ENCODE measurements around the gene FANK1.
"Not testable (repeated sequence)": the region's sequence is repeated elsewhere in the genome, so short reads cannot be mapped to it uniquely, and the experiment has no call there.

FANK1 gene

DNA sequence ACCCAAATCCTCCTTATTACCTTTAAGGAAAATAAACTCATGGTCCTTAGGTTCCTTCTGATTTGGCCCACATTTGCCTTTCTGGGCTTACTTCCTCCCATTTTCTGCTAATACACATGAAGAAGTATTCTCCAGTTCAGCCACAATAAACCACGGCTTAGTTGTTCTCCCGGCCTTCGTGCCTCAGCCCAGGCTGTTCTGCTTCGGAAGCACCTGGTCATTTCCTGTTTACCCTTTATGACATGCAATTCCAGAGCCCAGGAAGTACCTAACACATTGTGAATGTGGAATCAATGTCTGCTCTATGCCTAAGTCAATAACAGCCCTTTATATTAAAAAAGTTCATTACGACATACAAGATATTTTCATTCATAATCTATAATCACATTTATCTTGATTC lies 4.0 kb upstream of the FANK1 start:
- not testable (repeated sequence) for DNase-seq

DNA sequence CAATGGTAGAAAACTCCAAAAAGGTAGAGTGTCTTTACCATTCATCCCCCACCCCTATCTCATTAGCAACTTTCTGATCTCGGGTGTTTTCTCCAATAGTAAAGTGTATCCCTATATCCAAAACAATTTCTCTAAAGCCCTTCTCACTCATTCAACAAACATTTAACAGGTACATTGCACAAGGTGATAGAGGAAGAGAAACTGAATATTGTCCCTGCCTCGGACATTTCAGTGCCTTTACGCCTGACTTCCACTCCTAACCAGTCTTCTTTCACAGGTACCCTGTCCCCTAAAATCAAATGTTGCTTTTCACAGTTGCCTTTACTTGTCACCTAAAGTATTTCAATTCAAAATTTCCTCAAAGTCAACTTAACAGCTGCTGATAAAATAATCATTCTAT lies 2.2 kb upstream of the FANK1 start:
- not testable (repeated sequence) for DNase-seq

DNA sequence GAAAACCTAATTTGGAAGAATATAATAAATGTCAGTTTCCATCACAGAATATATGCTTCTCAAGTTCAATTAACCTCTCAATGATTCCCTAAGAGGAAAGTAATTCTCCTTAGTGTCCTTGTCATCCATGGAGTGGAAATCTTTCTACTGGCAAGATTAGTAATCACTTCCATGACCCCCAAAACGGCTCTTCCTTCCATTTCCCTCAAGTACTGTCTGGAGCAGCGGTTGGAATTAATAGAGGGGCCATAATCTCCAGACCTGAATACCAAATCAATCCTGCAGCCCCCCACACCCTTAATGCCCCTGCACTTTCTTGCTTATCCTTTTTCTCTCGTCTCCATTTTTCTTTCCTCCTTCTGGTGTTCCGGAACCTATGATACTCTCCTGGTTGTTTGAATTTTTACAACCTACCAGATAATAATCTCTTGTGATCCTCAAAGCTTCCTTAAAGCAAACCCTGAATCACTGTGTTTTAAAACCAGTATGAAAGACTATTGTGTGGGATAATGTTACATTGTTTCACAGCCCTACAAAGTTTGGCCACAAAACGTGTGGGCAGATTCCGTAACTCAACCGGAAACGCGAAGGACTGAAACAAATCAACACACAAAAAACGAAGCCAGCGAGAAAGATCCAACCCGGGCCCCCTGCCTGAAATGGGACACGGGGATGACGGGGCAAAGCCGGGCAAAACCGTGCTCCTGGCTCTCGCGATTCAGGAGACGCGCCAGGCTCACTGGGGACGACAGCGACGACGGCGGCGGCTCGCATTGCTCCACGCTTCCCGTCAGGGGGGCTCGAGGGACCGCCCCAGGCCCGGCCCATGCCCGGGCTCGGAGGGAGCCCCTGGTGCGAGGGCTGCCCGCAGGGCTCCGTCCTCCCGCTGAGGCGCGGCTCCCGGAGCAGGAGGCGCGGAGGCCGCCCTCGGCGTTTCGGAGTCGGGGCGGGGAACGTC lies 955 bp upstream of the FANK1 start:
- peak; percentile 61 for DNase-seq

DNA sequence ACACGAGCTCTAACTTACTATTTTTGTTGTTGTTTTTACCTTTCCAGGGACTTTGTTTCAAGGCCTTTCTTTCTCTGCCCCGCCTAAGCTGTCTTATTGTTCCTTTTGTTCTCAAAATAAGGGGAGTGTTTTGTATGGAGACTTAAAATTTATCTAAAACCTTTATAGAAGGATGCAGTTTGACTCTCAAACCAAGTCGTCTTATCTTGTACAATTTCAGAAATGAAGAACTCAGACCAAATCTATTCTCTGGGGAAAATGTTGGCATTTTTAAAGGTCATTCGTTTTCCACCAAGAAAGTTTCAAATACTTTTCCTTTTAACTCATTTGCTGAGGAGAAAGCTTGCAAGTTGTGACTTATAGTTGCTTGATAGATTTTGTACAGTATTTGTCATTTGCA lies 953 bp downstream of the FANK1 start:
- DNase-seq, result not testable (repeated sequence)

DNA sequence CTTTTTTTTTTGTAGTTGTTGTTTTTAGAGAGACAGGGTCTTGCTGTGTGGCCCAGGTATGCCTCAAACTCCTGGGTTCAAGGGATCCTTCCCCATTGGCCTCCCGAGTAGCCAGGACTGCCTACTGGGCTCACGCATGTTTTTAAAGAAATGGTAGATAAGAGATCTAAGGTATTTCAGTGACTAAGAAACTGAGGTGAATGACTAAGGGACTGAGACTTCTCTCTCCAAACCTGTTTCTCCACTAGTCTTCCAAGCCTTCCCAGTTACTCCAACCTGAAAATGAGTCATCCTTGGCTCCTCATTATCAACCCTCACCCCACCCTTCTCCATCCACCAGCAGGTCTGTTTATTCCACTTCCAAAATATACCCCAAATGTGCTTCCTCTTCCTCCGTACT lies 4.6 kb downstream of the FANK1 start:
- not testable (repeated sequence) for DNase-seq

DNA sequence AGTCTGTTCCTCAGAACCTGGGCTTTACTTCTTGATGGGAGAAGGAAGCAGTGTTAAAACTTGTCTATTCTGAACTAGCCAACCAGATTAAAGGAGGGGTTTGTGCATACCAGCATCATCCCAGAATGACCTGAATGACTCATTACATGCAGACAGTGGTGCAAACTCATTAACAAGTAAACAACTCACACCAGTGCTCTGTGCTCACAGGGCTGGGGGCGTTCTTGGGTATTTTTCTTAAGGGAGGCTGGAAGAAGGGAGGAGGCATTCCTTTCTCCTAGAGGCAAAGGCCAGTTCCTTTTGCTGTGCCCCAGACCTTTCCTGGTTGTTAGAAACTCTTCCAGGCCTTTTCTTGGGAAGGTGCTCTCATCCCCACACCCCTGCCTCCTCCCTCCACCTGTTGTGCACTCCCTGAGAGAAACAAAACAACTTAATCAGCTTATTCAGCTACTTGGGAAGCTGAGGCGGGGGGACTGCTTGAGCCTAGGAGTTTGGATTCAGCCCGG lies 6.8 kb downstream of the FANK1 start:
- not testable (repeated sequence) for DNase-seq

DNA sequence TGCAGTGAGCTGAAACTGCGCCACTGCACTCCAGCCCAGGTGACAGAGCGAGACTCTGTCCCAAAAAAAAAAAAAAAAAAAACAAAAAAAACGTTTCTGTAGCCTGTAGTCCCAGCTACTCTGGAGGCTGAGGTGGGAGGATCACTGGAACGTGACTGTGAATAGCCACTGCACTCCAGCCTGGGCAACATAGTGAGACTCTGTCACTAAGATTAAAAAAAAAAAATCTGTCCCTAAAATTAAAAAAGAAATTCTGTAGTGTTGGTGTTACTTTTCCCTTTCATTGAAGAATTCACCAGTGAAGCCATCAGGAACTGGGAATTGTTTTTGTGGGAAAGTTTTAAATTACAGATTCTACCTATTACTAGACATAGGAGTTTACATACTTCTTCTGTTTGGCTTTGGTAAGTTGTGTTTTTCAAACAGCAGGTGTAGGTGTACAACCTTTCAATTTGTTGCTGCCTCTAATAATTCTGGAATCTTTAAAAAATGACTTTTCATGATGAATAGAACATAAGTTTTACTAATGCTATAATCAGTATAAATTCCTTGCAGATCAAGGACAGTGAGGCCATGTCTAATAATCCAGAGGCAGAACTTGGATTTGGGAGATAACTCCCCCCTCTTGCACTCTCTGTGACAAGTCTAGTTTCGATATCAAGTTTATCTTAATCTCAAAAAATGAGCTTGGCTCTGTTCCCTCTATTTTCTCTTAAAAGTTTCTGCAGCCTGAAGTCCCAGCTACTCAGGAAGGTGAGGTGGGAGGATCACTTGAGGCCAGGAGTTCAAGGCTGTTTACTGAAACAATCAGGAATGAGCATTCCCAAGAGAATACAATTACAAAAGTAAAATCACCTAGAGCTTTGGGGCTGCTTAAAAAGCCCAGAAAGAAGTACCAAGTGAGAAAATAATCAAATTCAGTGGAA lies 9.0 kb downstream of the FANK1 start:
- not testable (repeated sequence) for DNase-seq

DNA sequence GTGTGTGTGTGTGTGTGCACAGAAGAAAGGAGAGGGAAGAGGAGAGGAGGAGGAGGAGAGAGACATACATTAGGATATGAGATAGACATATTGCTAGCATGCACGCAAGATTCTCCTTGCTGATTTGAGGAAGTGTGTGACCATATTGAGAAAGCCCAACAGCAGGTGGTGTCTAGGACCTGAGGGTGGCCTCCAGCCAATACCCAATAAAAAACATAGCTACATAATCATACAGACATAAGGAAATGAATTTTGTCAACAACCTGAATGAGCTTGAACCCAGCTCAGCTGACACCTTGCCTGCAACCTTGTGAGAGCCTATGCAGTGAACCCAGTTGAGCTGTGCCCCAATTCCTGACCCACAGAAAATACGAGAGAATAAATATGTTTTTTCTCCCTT lies 11.2 kb downstream of the FANK1 start:
- DNase-seq, result not testable (repeated sequence)

DNA sequence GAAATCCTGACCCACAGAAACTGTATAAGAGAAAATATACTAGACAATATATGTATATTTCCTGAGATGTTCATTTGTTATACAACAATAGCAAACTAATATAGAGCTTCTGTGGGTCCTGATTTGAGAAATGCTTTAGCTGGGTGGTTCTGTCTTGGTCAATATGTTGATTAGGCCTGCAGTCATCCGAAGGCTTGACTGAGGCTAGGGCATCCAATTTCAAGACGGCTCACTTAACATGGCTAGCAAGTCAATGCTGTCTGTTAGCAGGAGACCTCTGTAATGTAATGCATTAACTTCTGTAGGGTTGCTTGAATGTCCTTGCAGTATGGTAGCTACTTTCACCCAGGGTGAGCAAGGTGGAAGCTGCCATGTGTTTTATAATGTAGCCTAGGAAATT lies 12.4 kb downstream of the FANK1 start:
- not testable (repeated sequence) for DNase-seq

DNA sequence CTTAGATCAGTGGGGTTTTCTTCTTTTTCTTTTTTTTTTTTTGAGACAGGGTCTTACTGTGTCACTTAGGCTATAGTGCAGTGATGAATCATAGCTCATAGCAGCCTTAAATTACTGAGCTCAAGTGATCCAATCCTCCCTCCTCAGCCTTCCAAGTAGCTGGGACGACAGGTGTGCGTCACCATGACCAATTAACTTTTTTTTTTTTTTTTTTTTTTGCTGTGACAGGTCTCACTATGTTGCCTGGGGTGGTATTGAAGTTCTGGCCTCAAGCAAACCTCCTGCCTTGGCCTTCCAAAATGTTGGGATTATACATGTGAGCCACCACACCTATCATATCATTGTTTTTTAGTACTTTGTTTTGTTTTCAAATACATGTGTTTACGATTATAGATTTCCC lies 13.1 kb downstream of the FANK1 start:
- DNase-seq, result not testable (repeated sequence)

DNA sequence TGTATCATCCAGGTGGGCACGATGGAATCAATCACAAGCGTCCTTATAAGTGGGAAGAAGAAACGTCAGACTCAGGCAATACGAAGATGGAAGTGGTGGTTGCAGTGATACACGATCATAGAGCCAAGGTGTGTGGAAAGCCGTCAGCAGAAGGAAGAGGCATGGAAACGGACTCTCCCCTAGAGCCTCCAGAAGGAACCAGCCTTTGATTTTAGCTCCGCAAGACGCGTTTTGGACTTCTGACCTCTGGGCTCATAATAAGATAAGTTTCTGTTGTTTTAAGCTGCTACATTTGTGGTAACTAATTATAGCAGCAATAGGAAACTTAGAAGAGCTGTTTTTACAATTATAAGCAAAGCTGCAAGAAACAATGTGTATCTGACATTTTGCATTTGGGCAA lies 14.8 kb downstream of the FANK1 start:
- DNase-seq, result no peak

DNA sequence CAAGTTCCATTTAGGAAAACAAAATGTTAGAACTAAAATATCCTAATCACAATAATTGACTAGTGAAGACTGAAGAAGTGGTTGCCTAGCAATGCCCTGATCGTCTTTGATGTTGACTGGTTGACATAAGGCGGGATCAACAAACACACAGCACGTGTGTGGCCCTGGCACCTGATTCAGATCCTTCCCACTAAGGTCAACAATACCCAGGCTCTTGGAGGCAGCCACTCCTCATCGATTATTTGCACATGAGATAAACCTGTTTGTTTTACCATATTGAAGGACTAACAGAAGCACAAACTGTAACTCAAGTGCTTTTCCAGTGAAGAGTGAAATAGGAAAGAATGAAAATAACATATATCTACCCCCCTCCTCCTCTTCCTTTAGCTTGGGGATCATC lies 15.6 kb downstream of the FANK1 start:
- DNase-seq, result no peak

DNA sequence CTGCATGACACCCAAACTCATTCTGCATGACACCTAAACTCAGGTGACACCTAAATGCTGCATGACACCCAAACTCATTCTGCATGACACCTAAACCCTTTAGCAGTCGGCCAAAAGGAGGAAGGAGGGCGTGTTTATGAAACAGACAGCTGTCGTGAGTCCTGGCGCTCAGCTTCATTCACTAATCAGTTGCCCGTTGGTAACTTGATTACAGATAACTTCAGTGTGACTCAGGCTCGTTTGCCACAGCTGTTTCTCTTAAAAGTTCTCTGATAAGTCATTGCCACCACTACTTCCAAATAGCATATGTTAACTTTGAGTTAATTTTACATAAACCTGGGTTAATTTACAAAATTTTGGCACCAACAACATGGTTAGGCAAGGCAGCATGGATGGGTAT lies 16.9 kb downstream of the FANK1 start:
- DNase-seq, result not testable (repeated sequence)

DNA sequence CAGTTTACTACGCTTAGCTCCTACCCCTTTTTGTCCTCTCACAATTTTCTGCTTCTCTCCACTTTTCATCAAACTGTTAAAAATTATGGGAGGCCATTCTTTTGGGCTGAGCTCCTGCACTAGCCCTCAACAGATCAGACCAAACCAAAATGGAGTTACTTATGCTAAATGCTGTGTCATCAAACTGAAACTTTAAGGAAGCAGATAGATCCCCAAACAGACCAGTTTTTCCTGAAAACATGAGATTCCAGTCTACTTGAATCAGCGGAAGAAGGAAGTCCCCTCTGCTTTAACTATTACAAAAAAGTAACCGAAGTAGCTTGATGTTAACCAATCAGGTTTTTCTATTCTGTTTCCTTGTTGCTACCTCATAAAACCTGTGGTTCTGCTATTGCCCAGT lies 20.6 kb downstream of the FANK1 start:
- no peak for DNase-seq

DNA sequence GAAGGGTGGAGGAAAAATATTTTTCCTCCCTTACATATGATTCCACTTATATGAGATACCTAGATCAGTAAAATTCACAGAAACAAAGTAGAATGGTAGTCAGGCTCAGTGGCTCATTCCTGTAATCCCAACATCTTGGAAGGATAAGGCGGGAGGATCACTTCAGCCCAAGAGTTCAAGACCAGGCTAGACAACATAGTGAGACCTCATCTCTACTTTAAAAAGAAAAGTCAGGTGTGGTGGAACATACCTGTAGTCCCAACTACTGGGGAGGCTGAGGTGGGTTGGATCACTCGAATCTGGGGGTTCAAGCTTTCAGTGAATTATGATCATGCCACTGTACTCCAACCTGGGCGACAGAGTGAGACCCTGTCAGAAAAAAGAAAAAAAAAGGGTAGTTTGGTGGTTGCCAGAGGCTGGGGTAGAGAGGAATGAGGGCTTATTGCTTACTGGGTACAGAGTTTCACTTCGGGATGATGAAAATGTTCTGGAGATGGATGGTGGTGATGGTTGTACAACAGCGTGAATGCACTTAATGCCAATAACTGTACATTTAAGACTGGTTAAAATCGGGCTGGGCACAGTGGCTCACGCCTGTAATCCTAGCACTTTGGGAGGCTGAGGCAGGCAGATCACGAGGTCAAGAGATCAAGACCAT lies 21.5 kb downstream of the FANK1 start:
- DNase-seq, result not testable (repeated sequence)

DNA sequence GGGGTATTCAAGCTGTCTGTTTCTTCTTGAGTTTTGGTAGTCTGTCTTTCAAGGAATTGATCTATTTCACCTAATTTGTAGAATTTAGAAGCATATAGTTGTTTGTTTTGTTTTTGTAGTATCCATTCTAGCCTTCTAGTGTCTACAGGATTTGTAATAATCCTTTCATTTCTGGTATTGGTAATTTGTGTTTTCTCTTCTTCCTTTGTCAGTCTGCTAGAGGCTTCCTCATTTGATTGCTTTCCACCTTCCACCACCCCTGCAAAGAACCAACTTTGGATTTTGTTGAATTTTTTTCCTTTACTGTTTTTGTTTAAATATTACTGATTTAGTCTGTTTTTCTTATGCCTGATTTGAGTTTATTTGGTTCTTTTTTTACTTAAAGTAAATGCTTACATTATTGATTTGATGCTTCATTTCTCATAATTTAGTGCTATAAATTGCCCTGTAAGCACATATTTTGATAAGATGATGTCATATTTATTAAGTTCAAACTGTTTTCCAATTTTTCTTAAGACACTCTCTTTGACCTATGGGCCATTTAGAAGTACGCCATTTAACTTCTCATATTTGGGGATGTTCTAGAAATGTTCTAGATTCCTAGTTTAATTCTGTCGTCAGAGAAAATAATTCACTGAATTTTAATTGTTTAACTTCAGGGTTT lies 25.4 kb downstream of the FANK1 start:
- not testable (repeated sequence) for DNase-seq

DNA sequence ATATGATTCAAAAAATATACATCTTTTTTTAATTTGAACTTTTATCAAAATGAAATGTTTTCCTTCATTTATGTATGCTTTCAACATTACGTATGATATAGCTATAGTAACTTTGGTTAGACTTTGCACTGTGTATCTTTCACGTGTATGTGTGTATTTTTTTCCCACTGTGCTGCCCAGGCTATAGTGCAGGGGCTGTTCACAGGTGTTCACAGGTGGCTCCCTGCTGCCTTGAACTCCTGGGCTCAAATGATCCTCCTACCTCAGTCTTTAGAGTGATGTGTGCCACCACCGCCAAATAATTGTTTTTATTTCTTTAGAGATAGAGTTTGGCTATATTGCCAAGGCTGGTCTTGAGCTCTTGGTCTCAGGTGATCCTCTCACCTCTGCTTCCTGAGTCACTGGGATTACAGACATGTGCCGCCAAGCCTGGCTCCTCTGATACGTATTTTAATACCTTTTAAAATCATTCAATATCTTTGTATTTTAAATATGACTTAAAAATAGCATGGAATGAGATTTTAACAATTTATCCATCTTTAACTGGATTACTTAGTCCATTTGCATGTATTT lies 29.0 kb downstream of the FANK1 start:
- DNase-seq, result no peak

DNA sequence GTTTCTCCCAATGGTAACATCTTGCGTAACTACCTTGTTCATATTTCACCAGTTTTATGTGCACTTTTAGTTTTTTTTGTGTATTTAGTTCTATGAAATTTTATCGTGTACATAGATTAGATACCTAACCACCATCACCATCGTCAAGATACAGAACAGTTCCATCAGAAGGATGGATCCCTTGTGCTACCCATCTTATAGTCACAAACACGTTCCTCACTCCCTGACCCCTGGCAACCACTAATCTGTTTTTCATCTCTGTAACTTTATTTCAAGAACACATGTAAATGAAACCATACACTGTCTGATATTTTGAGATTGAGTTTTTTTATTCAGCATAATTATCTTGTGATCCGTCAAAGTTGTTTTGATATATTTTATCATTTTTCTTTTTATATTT lies 29.9 kb downstream of the FANK1 start:
- no peak for DNase-seq

DNA sequence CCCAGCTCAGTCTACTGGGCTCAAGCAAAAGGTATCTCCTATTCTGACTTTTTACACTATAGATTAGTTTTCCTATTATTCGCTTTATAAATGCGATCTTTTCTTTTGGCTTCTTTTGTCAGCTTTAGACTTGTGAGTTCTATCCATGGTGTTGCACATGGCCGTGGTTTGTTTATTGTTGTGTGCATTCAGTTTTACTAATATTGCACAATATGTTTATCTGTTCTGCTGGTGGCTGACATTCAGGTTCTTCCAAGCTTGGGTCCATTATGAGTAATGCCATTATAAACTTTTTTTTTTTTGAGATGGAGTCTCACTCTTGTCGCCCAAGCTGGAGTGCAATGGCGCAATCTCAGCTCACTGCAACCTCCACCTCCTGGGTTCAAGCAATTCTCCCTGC lies 30.9 kb downstream of the FANK1 start:
- DNase-seq, result not testable (repeated sequence)

DNA sequence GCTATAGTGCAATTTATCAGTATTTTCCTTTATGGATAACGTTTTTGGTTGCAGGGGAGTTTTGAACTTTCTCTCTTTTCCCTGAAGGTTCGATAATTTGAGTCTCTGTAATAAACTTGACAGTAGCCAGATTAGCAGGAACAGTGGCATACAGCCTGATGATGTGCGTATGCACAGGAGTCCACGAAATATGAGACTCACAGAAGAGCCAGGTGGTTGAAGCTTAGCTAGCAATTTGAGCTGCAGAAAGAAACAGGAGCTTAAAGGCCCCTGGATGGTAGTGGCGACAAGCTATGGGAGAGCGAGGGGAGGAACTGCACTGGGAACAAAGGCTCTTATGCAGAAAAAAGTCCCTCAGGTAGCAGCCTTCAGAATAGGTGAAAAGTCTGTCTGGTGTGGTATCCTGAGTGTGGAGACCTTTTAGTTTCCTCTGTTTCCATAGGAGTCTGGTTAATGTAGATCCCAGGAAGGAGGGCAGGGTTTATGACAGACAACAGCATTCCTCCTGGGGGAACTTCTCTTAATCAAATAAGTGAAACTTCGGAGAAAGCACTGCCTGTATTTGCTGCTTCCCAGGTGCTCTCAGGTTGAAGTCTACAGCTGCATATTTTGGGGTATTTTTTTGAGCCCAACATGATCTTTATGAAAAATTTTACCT lies 32.7 kb downstream of the FANK1 start:
- DNase-seq, result no peak

DNA sequence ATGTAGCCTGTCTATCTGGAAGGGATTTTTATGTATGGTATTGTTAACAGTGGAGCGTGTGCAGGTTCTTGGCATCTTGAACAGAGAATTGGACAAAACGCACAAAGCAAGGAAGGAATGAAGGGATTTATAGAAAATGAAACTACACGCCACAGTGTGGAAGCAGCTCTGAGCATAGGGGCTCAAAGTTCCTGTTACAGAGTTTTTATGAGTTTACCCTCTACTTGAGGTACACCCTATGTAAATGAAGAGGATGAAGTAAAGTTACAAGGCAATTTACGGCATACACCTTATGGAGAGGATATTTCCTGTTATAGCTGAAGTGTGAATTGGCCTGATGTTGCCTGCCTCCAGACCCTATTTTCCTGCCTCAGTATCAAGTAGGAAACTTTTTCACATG lies 33.3 kb downstream of the FANK1 start:
- DNase-seq, result no peak

All from stimulated activated CD4-positive, alpha-beta T cell treated with anti-CD3 and anti-CD28 coated beads, Interleukin-2, amount 100 ng/mL, for 24 hours (primary cell).